NCI-H2227 (cell line): ENCODE data around the gene WDR90.

Source experiments
- DNase-seq: peaks from one replicate; lab custom pipeline; 2025; ENCODE audit not compliant: unreplicated experiment; lab: John Stamatoyannopoulos, UW

Gene WDR90

DNA sequence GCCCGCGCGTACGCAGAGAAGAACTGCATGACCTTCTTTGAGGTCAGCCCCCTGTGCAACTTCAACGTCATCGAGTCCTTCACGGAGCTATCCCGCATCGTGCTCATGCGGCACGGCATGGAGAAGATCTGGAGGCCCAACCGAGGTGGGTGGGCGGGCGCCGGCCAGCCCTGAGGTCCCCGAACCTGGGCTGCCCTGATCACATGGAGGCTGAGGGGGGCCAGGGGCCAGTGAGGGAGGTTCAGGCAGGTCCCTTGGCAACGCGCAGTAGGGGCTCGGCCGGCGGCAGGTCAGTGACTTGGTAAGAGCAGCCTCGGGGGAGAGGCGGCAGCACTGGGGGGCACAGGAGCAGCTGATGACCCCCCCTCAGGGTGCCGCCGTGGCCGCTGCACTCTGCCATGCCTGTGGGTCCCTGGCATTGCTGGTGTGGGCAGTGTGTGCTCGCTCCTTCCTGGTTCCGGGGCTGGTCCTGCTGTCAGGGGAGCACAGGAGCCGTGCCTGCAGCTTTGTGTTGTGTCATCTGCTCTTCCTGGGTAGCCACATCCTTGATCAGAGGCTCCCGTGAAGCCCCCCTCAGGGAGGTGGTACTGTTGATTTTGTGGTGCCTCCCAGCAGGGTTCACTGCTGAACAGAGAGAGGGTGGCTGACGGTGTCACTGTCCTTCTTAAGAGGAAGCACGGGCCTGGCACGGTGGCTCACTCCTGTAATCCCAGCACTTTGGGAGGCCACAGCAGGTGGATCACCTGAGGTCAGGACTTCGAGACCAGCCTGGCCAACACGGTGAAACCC lies 23.0 kb upstream of the WDR90 start:
- no peak for DNase-seq

- DNase-seq, result no peak
These were observed 22.2 kb upstream of the WDR90 start for GRCh38 chr16:626787-627453.

GRCh38 chr16:627454-628239 lies 21.5 kb upstream of the WDR90 start:
- DNase-seq, result no peak

DNA sequence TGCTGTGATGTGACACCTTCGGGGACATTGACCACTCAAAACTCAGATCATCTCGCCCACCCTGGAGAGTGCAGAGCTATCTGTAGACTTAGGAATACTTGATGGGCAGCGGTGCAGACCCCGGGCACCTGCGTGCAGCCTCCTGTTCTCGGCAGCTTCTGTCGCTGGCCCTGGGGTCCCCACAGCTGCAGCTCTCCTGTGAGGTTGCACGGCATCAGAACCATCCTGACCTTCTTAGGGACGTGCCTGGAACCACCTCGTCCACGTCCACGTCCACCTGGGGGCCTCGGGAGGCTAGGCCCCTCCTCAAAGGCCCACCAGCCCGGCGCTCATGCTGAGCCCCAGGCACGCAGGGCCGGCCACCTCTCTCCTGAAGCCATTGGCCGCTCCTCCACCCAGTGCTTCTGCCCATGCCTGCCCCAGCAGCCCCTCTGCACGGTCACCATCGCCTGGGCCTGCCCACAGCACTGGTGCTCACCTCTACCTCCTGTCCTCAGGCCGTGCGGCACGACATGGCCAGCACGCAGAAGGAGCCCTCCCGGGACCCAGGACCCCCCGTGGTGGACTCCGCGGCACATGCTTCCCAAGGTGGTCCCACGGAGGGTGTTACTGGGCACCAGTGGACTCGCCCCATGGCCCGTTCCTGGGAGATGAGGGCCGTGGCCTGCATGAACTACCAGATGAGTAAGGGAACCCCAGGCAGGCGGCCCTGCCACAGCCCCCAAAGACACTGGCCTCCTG lies 20.7 kb upstream of the WDR90 start:
- DNase-seq, result no peak

DNA sequence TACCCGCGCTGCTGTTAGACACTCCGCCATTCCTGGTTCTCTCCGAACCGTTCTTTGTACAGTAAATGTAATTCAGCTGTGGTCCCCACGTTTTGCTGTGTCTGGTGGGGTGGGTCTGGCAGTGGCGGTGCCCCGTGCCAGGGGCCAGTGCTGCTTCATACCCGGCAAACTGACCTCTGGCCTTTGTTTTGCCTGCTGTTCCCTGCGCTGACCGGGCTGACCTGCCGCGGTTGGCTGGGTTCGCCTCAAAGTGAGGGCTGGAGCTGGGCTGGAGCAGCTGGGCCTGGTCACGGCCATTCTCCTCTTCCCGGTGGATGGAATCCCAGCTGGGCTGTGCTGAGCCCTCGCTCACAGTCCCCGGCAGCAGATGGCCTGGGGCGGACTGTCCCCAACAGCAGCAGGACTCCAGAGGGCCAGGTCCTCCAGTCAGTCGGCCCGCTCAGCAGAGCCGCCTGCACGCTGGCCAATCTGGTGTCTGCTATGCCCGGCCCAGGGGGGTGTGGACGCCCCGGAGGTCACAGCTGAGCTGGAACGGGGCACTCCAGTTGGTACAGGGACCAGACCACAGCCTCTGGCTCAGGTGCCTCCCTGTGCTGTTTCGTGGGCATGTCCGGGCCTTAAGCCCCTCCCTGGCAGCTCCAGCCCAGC lies 19.9 kb upstream of the WDR90 start:
- peak; percentile 55 for DNase-seq

DNA sequence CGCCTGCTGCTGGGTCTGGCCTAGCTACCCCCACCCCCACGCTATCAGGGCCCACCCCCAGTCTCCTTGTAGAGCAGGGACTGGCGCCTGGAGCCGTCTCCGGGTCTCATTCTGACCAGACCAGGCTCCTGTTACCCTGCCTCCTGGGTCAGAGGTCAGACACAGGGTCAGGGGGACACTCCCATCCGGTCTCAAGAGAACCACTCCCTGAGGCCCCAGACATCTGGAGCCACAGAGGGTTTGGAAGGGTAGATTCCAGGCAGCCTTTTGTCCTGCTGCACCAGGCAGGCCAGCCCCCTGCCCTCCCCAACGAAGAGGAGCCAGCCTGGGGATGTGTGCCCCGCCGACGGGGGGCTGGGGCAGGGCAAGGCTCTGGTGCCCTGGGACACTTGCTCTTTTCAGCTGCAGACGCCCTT lies 19.3 kb upstream of the WDR90 start:
- DNase-seq, result no peak

GRCh38 chr16:630249-630814 lies 18.8 kb upstream of the WDR90 start:
- DNase-seq, result no peak

DNA sequence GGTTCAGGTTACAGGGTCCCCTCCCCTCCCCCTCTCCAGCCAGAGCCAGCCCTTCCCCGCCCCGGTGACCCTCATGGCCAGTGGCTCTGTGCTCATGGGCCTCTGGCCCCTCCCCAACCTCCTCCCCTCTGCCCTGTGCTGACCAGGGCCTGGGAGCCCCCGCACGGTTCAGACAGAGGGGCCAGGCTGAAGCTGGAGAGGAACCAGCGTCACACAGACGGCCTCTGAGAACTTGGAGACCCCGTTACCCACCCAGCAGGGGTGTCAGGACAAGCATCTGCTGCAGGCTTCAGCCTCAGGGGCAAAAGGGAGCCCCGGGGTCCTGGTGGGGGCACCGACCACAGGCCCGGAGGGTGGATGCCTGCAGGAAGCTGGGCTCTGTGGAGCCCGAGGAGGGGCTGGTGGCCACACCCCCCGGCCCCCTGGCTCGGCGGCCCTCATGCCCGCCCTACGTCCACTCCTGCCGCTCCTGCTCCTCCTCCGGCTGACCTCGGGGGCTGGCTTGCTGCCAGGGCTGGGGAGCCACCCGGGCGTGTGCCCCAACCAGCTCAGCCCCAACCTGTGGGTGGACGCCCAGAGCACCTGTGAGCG lies 18.3 kb upstream of the WDR90 start, which contains the start of gene WFIKKN1:
Gene WFIKKN1, plus strand, starts transcription at position 171 of the 591 bp plus-strand sequence. Its CDS starts 269 bp downstream, at position 440.
- DNase-seq, result peak; percentile 39

DNA sequence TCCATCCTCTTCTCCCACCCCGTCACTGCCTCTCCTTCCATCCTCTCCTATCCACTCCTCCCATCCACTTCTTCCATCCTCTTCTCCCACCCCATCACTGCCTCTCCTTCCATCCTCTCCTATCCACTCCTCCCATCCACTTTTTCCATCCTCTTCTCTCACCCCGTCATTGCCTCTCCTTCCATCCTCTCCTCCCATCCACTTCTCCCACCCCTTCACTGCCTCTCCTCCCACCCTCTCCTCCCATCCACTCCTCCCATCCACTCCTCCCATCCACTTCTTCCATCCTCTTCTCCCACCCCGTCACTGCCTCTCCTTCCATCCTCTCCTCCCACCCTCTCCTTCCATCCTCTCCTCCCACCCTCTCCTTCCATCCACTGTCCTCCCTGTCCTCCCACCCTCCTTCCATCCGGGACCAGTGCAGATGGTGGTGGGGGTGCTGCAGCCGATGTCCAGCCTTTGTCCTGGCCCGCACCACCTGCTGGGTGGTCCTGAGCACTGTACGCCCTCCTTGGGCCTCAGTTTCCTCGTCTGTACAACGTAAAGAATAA lies 17.3 kb upstream of the WDR90 start:
- DNase-seq, result no peak

DNA sequence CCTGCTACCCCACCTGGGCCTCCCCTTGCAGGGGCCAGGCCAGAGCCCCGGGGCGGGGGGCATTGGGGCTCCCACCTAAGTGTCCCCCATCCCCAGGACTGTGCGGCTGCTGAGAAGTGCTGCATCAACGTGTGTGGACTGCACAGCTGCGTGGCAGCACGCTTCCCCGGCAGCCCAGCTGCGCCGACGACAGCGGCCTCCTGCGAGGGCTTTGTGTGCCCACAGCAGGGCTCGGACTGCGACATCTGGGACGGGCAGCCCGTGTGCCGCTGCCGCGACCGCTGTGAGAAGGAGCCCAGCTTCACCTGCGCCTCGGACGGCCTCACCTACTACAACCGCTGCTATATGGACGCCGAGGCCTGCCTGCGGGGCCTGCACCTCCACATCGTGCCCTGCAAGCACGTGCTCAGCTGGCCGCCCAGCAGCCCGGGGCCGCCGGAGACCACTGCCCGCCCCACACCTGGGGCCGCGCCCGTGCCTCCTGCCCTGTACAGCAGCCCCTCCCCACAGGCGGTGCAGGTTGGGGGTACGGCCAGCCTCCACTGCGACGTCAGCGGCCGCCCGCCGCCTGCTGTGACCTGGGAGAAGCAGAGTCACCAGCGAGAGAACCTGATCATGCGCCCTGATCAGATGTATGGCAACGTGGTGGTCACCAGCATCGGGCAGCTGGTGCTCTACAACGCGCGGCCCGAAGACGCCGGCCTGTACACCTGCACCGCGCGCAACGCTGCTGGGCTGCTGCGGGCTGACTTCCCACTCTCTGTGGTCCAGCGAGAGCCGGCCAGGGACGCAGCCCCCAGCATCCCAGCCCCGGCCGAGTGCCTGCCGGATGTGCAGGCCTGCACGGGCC lies 16.5 kb upstream of the WDR90 start:
- DNase-seq, result no peak

DNA sequence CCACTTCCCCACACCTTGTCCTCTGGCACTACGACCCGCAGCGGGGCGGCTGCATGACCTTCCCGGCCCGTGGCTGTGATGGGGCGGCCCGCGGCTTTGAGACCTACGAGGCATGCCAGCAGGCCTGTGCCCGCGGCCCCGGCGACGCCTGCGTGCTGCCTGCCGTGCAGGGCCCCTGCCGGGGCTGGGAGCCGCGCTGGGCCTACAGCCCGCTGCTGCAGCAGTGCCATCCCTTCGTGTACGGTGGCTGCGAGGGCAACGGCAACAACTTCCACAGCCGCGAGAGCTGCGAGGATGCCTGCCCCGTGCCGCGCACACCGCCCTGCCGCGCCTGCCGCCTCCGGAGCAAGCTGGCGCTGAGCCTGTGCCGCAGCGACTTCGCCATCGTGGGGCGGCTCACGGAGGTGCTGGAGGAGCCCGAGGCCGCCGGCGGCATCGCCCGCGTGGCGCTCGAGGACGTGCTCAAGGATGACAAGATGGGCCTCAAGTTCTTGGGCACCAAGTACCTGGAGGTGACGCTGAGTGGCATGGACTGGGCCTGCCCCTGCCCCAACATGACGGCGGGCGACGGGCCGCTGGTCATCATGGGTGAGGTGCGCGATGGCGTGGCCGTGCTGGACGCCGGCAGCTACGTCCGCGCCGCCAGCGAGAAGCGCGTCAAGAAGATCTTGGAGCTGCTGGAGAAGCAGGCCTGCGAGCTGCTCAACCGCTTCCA lies 15.7 kb upstream of the WDR90 start:
- DNase-seq, result no peak

GRCh38 chr16:634051-634670 lies 15.0 kb upstream of the WDR90 start:
- no peak for DNase-seq

- no peak for DNase-seq
These were observed 14.2 kb upstream of the WDR90 start for GRCh38 chr16:634996-635395.

GRCh38 chr16:635573-636205 lies 13.5 kb upstream of the WDR90 start:
- no peak for DNase-seq

GRCh38 chr16:636206-637080 lies 12.7 kb upstream of the WDR90 start, which contains the start of gene METTL26:
Gene METTL26 (minus strand): TSS chr16:636305. CDS start chr16:636290, 15 bp downstream.
- DNase-seq, result peak; percentile 96
